ENCODE data around the gene MYOM1. TPM values are rescaled to one million over a fixed set of nuclear protein-coding genes. Genes with fewer than 3 reads are reported as not detected.

The MYOM1 gene
- total RNA-seq, 1 donor from 2014 or later: 608 TPM

DNA sequence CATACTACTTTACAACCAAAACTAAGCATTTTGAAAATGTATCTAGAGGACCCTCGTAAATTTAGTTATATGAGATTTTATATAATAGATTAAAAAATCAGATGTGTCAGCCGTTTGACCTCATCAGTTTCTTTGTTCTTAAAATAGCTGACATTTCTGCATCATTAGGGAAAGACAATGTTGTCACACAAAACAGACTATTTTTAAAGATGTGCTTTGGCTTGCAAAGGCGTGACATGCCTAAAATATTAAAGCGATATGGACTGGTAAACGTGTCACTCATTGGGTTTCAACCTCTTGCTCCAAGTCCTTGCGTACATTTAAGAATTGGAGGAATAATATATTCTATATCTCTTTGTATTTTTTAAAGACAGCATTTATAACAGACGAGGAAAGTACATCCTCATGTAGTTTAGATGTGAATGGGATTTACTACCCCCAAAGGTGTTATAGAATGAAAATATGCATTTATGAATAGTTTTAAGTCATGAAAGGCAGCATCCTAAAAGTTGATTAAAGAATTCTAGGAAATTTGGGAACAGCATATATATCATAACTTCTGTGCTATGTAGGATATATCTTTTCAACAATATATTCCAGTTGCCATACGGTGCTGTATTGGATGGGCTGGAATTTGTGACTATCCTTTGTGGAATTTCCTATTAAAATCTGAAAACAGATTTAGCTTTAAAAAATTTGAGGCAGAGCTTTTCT is 31.6 kb upstream of the MYOM1 start:
- no peak for DNase-seq
- intact Hi-C loops (cut with DNase I): no loop called here
- peak; percentile 26 for ATAC-seq (ENCODE audit: poor library complexity)

DNA sequence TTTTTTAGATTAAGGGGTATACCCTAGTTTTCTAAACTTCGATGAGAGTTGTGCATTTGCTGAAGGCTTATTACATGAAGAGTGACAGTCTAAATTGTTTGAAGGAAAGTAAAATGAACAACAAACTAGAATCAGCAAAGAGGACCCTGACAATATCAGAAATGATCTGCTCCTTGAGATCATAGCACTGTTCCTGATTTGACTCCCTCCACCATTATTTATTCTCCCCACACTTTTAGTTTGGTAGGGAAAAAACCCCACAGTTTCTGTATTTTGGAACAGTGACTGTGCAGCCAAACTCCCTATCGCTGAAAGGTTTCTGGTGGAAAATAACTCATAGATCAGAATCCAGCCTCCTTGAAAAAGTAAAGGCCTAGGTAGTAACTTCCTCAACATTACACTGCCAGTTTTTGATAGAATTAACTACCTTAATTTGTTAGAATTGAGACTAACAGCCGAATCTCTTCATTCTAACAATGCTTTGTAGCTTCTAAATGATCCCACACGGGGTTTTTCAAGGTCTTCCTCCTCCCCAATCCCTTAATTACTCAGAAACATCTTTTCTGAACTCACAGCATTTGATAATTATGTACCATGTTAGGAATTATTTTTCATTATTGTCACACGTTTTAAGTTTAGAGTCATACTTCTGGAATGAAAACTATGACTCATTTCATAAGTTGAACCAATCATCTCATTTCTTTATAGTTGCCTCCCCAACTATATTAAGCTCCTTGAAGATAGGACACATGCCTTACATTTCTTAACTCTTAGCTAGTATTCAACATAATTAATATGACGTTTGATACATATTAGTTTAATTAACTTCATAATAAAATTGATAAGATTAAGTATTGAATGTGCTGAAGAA is 30.7 kb upstream of the MYOM1 start:
- DNase-seq: no peak
- no peak for ATAC-seq (ENCODE audit: poor library complexity)
- intact Hi-C loops (cut with DNase I): no loop called here

DNA sequence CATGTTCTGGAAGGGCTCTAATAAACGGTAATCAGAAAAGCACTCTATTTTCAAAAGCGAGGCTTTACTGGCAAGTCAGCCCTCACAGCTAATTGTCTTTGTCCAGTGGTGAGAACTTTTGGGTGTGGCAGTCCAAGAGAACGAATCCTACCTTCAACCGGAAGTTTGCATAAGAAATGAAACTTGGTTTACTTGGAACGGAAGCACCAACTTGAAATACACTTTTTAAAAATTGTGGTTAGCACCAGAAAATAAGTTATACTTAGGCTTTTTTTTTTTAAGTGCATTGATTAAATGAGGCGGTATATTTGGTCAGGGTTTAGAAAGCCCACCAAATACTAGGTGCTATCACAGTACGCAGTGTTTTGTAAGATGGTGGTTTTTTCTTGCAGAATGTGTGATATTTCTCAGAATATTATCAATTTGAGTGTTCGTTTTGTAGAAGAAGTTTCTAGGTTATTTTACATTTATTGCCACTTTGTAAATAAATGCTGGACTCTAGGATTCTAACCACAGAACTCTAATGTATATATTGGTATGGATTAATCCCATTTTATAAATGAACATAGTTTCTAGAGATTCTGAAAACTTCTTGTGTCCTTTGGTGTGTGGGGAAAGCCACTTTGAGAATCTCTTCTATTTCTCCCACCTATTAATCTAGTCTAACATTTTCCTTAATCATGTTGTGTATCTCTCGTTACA is 29.0 kb upstream of the MYOM1 start:
- DNase-seq: no peak
- ATAC-seq (ENCODE audit: poor library complexity): no peak
- intact Hi-C loops (cut with DNase I): loop anchor here (5.0 to 10.0 kb wide), 3 partner anchors 62 to 314 kb away; no protein-coding TSS in a partner anchor

DNA sequence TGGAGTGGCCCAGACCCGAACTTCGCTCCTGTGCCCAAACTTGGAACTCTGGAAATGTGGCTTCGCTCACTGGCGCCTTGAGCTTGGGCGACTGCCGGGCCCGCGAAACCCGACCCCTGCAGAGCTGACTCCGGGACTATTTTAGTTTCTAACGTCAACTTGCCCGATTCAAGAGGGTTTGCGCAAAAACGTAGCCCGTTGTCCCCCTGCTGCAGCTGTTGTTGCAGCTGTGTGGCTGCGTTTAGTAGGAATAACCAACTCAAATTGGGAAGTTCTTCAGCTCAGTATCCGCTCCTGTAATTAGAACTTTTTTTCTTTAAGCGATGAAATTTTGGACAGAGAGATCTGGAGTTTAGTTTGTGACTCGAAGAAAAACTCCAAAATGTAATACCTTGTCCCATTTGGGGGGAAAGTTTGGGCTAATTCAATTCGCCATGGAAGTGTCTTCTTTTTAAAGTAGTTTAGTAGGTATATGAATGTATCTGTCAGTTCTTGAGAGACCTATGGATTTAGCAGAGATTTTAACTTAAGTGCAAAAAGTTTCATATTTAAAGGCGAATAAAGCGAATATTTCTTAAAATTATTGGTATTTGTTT is 28.4 kb upstream of the MYOM1 start:
- intact Hi-C loops (cut with DNase I): loop anchor here (5.0 to 10.0 kb wide), 3 partner anchors 61 to 313 kb away; no protein-coding TSS in a partner anchor
- peak; percentile 48 for DNase-seq
- no peak for ATAC-seq (ENCODE audit: poor library complexity)

DNA sequence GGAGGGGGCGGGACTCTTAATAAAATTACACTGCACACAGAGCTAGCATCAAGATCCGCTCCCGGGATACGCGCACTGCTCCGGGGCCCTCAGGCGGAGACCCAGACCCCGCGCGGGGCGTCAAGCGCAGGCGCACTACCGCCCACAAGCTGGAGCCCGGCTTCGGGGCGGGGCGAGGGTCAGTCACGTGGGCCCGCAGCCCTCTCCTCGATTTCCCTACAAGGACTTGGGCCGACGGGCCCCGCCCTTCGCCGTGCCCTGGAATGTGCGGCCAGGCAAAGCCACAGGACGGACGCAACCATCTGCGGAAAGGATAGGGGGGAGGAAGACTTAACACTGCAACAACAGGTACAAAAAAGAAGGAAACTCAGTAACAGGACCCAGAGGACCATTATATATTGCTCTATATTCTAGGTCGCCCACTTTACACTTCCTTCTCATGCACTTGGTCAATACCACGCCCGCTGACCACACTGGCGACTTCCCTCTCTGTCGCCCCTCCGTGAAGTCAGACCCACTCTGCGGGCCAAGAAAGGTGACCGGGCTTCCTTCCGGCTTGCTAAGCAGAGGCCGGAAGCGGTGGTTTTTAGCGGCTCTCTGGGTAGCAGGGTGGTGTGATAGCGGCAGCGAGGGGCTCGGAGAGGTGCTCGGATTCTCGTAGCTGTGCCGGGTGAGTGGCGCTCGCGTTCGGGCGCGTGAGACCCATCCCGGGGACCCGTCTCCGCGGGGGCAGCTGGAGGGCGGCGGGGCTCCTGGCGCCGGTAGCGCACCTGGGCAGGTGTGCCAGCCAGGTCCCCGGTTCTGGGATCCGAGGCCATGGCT is 27.7 kb upstream of the MYOM1 start, which contains the start of gene MYL12A:
TSS of gene MYL12A (plus strand) at position 562 of the 822 bp plus-strand sequence. CDS start 5,447 bp downstream, outside the sequence.
- intact Hi-C loops (cut with DNase I): loop anchor here (5.0 to 10.0 kb wide), 3 partner anchors 60 to 313 kb away; no protein-coding TSS in a partner anchor
- peak; percentile 88 for ATAC-seq (ENCODE audit: poor library complexity)
- peak; percentile 99 for DNase-seq

DNA sequence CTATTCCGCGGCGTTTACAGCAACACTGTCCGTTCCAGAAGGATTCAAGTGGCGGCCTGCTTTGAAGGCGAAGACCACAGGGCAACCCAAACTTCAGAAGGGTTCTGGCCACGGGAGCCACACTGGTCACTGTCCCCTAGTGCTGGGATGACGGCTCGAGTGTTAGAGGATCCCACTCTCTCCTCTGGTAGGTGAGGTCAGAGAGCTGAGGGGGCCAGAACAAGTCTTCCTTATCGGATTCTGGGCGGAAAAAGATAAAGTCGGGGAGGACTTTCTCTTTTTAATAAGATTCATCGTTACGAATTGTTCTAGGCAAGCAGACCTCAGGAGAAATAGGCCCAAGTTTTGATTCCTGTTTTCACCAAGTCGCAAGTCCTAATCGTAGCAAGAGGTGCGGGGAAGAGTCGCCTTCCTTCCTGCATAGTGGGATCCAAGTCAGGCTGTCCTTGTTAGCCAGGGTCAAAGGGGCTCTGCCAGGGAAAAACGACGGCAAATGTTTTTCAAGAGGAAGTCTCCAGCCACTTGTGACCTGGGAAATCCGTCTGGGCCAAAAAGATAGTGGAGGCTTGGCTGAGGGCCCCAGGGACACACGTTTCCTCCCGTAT is 27.0 kb upstream of the MYOM1 start:
- ATAC-seq (ENCODE audit: poor library complexity) (peak; percentile 16), DNase-seq (peak; percentile 55)
- intact Hi-C loops (cut with DNase I): loop anchor here (5.0 to 10.0 kb wide), 3 partner anchors 59 to 312 kb away; no protein-coding TSS in a partner anchor

DNA sequence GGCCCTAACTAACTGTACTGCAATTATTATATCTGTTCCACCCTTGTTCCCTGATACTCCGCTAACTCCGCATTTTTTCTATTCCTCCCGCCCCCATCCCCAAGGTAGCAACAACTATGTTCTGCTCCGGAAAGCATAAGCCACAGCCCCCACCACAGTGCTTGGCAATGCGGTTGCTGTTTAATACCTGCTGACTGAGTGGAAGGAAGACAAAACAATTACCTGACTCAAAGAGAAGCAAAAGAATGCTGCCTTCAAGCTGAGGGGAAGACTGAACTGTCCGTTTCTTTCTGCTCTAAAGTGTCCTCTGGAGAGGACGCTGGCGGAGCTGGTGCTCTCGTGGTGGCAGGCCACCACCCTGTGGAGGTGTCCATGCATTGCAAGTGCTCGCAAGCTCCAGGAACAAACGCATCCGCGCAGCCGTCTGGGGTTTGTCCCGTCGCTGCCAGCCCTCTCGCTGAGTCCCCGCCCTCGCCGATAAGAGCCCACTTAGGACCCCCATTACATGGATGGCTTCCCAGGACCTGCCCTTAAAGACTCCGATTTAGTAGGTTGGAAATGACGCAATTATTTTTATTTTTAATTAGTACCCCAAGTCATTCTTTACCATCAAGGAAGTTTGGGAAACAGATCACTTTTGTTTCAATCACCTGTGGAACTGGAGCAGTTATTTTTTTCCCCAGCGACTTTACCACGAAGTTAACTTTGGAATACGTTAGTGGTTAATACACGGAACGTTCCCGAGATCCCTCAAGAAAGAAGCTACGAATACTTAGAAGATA is 26.3 kb upstream of the MYOM1 start:
- DNase-seq (peak; percentile 93), ATAC-seq (ENCODE audit: poor library complexity) (peak; percentile 81)
- intact Hi-C loops (cut with DNase I): loop anchor here (5.0 to 10.0 kb wide), 3 partner anchors 59 to 311 kb away; no protein-coding TSS in a partner anchor

DNA sequence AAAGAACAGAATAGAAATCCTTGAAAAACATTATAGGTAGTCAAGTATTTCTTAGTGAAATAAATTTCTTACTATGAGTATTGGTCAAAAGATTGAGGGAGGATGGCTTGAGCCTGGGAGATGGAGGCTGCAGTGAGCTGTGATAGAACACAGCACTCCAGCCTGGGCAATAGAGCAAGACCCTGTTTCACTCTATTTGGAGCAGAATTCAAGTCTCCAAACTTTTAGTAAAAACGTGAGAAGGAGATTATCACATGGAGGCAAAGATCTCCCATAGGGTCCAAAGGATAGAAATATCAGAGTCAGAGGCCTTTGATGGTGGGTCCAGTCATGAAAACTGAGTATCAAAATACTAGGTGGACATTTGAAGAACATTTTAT is 25.4 kb upstream of the MYOM1 start:
- ATAC-seq (ENCODE audit: poor library complexity): no peak
- intact Hi-C loops (cut with DNase I): loop anchor here (5.0 to 10.0 kb wide), 3 partner anchors 58 to 310 kb away; no protein-coding TSS in a partner anchor
- DNase-seq: no peak

DNA sequence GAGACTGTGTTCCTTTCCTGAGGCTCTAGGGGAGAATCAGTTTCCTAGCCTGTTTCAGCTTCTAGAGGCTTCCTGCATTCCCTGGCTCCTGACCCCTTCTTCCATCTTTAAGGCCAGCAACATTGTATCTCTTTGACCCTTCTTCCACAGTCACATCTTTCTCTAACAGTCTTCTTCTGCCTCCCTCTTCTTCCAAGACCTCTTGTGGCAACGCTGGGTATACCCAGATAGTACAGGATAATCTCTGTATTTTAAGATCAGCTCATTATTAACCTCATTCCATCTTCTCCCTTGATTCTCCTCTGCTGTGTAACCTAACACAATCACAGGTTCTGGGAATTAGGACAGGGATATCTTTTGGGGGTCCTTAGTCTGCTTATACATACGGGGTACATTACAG is 19.0 kb upstream of the MYOM1 start:
- intact Hi-C loops (cut with DNase I): no loop called here
- ATAC-seq (ENCODE audit: poor library complexity): no peak
- DNase-seq: no peak

DNA sequence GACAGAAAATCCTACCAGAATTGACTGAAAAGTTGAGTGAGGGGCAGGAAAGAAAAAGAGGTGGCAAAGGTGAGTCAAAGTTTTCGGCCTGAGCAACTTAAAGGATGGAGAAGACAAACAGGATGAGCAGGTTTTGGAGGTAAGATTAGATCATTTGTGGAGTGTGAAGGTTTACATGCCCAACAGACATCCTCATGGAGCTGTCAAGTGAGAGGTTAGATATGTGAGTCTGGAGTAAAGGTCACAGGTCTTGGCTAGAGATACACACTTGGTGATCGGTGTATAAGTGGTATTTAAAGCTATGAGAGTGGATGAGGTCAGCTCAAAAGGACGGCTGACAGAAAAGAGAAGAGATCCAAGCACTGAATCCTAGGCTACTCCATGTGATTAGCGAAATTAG is 16.7 kb upstream of the MYOM1 start:
- intact Hi-C loops (cut with DNase I): no loop called here
- peak; percentile 29 for ATAC-seq (ENCODE audit: poor library complexity)
- DNase-seq: no peak

DNA sequence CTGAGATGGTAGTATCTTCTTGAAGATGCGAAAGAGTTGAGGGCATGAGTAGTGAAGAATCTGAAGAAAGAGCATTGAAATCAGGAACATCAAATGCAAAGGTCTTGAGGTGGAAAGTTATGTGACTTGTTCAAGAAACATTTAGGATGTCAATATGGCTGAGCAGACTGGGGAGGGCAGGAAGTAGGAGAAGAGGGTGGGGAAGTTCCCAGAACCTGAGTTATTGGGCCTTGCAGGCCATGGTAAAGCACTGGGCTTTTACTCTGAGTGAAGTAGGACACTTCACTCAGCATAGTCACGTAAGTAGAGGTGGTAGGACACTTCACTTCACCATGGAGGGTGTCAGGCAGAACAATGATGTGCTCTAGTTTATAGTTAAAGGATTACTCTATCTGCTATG is 16.1 kb upstream of the MYOM1 start:
- ATAC-seq (ENCODE audit: poor library complexity) (no peak), DNase-seq (no peak)
- intact Hi-C loops (cut with DNase I): no loop called here

DNA sequence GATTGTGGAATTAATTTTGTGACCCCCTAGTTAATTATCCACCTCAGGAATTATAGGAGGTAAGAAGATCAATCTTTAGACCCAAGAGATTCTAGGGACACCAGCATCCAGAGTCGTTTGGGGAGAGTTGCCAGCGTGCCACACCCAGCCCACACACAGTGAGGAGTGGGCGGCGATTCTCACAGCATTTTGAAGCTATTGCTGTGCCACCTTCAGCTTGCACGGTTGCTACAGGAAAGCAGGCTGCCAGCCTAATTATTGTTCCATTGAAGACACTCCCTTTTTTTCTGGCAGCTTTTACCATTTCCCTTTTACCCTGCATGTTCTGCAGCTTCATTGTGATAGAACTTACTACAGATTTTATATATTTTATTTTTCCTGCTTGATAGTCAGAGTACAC is 14.7 kb upstream of the MYOM1 start:
- ATAC-seq (ENCODE audit: poor library complexity) (no peak), DNase-seq (no peak)
- intact Hi-C loops (cut with DNase I): no loop called here

DNA sequence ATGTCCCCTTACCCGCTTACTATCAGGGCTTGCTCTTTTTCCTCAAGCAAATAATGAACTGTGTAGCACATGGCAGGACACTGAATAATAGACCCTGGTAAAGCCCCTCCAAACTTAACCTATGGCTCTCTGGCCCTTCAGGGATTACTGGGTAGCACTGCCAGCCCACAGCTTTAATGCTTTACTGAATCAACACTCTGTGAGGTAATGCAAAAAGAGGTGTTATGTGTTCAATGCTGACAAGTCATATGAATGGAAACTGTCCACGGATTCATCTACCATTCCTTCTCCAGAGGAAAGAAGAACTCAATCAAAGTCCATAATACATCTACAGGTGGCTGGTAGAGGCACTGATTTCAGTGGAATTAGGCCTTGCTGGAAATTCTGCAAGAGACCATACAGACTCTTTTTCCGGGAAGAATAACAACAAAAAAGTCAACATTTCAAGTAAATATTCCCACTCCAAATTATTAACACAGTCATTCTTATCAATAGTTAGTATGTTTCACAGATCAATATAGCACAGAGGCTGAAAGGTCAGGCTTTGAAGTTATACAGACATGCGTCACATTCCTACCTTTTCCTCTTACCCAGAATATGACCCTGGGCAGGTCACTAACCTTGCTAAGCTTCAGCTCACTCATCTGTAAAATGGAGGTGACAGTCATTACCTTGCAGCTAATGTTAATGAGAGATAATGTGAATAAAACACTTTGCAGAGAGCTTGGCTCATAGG is 13.8 kb upstream of the MYOM1 start:
- DNase-seq (no peak), ATAC-seq (ENCODE audit: poor library complexity) (no peak)
- intact Hi-C loops (cut with DNase I): no loop called here

DNA sequence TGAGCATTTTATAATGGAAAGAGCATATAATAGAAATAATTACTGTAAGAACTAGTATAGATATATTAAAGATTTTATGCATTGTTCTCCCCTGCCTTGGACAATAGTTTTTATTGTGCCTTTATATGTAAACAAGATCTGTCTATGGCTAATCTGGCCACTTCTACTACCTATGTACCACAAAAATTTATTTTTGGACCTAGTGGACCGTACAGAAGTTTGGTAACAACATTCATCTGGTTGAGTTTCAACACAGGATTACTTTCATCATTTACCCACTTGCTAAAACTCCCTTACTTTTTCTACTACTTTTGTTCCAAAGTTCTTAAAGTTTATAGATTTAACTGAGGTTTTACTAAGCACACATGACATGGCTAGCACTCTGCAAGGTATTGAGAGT is 13.2 kb upstream of the MYOM1 start:
- DNase-seq (no peak), ATAC-seq (ENCODE audit: poor library complexity) (no peak)
- intact Hi-C loops (cut with DNase I): no loop called here

DNA sequence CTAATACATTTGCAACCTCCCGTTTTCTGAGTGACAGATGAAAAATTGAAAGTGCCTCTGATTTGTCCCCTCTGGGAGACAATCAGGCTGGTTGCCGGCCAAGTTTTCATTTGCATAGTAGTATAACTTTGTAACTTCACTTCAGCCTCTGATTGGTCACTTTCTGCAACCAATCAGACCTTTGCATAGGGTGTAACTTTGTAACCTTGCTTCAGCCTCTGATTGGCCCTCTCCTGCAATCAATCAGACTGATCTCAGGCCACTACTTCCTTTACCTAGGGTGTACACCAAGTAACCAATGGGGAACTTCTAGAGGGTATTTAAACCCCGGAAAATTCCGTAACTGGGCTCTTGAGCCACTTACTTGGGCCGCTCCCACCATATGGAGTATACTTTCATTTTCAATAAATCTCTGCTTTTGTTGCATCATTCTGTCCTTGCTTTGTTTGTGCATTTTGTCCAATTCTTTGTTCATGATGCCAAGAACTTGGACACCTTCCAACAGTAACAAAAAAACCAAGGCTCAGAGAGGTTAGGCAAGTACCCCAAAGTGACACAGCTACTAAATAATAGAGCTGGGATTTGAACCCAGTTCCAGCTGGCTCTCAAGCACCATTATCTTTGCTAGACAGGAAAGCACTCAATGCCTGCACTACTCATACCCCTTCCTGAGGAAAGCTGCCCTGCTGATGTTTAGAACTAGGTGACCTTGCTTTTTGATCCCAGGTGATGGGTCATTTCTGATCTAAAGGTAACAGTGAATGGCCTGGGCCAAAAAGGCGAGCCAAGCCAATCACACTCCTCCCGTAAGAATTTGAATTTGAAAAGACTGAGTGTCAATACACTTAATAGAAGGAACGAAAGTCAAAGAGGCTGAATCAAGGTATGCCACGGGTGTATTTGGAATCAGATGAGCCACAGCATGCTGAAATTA is 10.9 kb upstream of the MYOM1 start:
- DNase-seq (no peak), ATAC-seq (ENCODE audit: poor library complexity) (no peak)
- intact Hi-C loops (cut with DNase I): no loop called here

Measured in Right ventricle myocardium superior (tissue), 1 donor.